K562 (cell line): ENCODE results near the gene SEC24C. TPM values are rescaled to one million over a fixed set of nuclear protein-coding genes. Genes with fewer than 3 reads are reported as not detected.

Experiments
- ATAC-seq: fragments of 200-7000 bp; cut with Tn5 transposase; 3 replicates; pipeline ENCODE4 v1.9.1; 2020; ENCODE audit warnings: moderate library complexity
- BruUV-seq: library from RNA; stranded (reverse); fragments of 400-500 nt; replicated peaks from 2 replicates; lab custom pipeline; 2021; lab: Mats Ljungman, UMichigan
- CTCF ChIA-PET: fragments of 300-600 bp; formaldehyde crosslinking; extraction: SDS; loops from one replicate; lab custom pipeline; 2021; ENCODE audit warnings: low intra/inter-chr PET ratio; lab: Yijun Ruan, JAX
- POLR2A ChIA-PET: fragments of 300-600, 350-650 bp; sonication (Branson Sonifier 250); formaldehyde crosslinking; extraction: SDS; loops from one replicate; lab custom pipeline; 2021; ENCODE audit warnings: antibody characterized with exemption, inconsistent platforms; lab: Yijun Ruan, JAX
- DNase-seq, 4 experiments: peaks; one replicate each; pipeline versions ENCODE4 v3.0.0 to v3.0.0-alpha.2; 2011 to 2018; ENCODE audit warnings: low spot score in 3 of 4, mixed read lengths in 3 of 4; ENCODE audit errors: extremely low read depth in 1 of 4
- FAIRE-seq: peaks from 2 replicates; lab custom pipeline; 2011; peaks lifted over from hg19 to GRCh38; lab: Jason Lieb, UNC
- H2AFZ ChIP-seq: 2 replicates; pipeline ENCODE4 v1.6.0; 2011; ENCODE audit warnings: low read depth, low read length, control low read depth, inconsistent platforms
- H3K27ac ChIP-seq: fragments of 200-600 bp; 3 replicates; pipeline ENCODE4 v1.8.0; 2011; ENCODE audit warnings: low read depth, mild to moderate bottlenecking, control low read depth, inconsistent platforms, low read length, moderate library complexity, mixed read lengths; ENCODE audit errors: extremely low read depth
- H3K27me3 ChIP-seq, 2 experiments: fragments of 300-600 bp in 1 of 2; 2 replicates in 1 of 2; 3 replicates in 1 of 2; pipeline versions ENCODE4 v1.6.0 to v1.8.0; 2011; ENCODE audit warnings: inconsistent platforms in 2 of 2, low read length in 2 of 2, mild to moderate bottlenecking in 1 of 2, mixed read lengths in 1 of 2, moderate library complexity in 1 of 2; ENCODE audit not compliant: control insufficient read depth in 2 of 2, insufficient read depth in 2 of 2
- H3K36me3 ChIP-seq: fragments of 300-600 bp; 3 replicates; pipeline ENCODE4 v1.8.0; 2011; ENCODE audit warnings: mild to moderate bottlenecking, low read length, inconsistent platforms; ENCODE audit not compliant: control insufficient read depth, insufficient read depth
- H3K4me1 ChIP-seq, 2 experiments: fragments of 200-600 bp in 1 of 2; replicated peaks in 1 of 2; 2 replicates in 1 of 2; 3 replicates in 1 of 2; pipeline versions ENCODE4 v1.5.1 to v1.8.0; 2011; ENCODE audit warnings: inconsistent platforms in 2 of 2, low read length in 2 of 2, mild to moderate bottlenecking in 1 of 2, mixed read lengths in 1 of 2, moderate library complexity in 1 of 2; ENCODE audit not compliant: control insufficient read depth in 2 of 2, insufficient read depth in 2 of 2
- H3K4me2 ChIP-seq: 2 replicates; pipeline ENCODE4 v1.6.1; 2011; ENCODE audit warnings: low read length, control low read depth, inconsistent platforms, mixed read lengths; ENCODE audit not compliant: insufficient read depth
- H3K4me3 ChIP-seq: fragments of 200-600 bp; sonication (generic), shearing (Covaris generic); 2 replicates; pipeline ENCODE4 v1.5.1; 2016; ENCODE audit warnings: control low read depth, inconsistent platforms
- H3K79me2 ChIP-seq: fragments of 200-600 bp; 3 replicates; pipeline ENCODE4 v1.8.0; 2011; ENCODE audit warnings: low read length, inconsistent platforms; ENCODE audit not compliant: control insufficient read depth, insufficient read depth
- H3K9ac ChIP-seq, 2 experiments: 2 replicates each; pipeline versions ENCODE4 v1.6.0 to v1.6.1; 2011; ENCODE audit warnings: low read depth in 2 of 2, low read length in 2 of 2, control low read depth in 1 of 2, inconsistent platforms in 1 of 2, mild to moderate bottlenecking in 1 of 2, mixed read lengths in 1 of 2; ENCODE audit not compliant: insufficient read depth in 1 of 2
- H3K9me1 ChIP-seq: one replicate; pipeline ENCODE4 v1.6.0; 2011; ENCODE audit warnings: inconsistent platforms, mild to moderate bottlenecking, low read length, moderate library complexity; ENCODE audit not compliant: control insufficient read depth, insufficient read depth
- H3K9me3 ChIP-seq: replicated peaks from 2 replicates; pipeline ENCODE4 v1.5.1; 2011; ENCODE audit warnings: low read depth, low read length, inconsistent platforms; ENCODE audit not compliant: control insufficient read depth, insufficient read depth
- H4K20me1 ChIP-seq: replicated peaks from 2 replicates; pipeline ENCODE4 v1.6.1; 2011; ENCODE audit warnings: low read length, inconsistent platforms, mixed read lengths; ENCODE audit not compliant: control insufficient read depth, insufficient read depth
- ATF4 ChIP-seq: fragments of 450-650 bp; formaldehyde crosslinking; IDR thresholded peaks from 2 replicates; pipeline ENCODE4 v1.4.0; 2022; ENCODE audit warnings: mild to moderate bottlenecking, moderate library complexity
- NFE2 ChIP-seq: IDR thresholded peaks from 2 replicates; pipeline ENCODE4 v1.6.1; 2014; ENCODE audit warnings: antibody characterized with exemption, low read depth
- POLR2G ChIP-seq: fragments of 200-400 bp; formaldehyde crosslinking; IDR thresholded peaks from 2 replicates; pipeline ENCODE4 v1.6.1; 2017; ENCODE audit warnings: low read depth, mild to moderate bottlenecking, antibody characterized with exemption, low read length, moderate library complexity
- RBFOX2 ChIP-seq: fragments of 200-400 bp; formaldehyde crosslinking; IDR thresholded peaks from 2 replicates; pipeline ENCODE4 v1.6.1; 2017; ENCODE audit warnings: low read depth, mild to moderate bottlenecking, low read length, moderate library complexity
- WGBS: fragments of 100-300 bp; shearing (Covaris generic); methylation state at CpG from one replicate; pipeline ENCODE4 v1.1.6; 2016; ENCODE audit warnings: low coverage, mixed read lengths; ENCODE audit not compliant: insufficient coverage; ENCODE audit errors: missing lambda C conversion rate; 5-methylcytosine and 5-hydroxymethylcytosine counted together
- in situ Hi-C: fragments of 300-500 bp; cut with MboI; formaldehyde crosslinking; loops from 4 replicates; pipeline ENCODE4 v1.15.0; 2018; ENCODE audit warnings: inconsistent platforms, mixed read lengths
- intact Hi-C: fragments of 100-400 bp; cut with micrococcal nuclease; formaldehyde crosslinking; loops from 2 replicates; pipeline ENCODE4 v1.14.2; 2022
- polyA plus RNA-seq, 8 experiments: library from polyadenylated mRNA; depleted of rRNA in 4 of 8; stranded (reverse) in 5 of 8; unstranded in 3 of 8; fragments of >200 nt; fragmentation: Nextera tagmentation in 2 of 8; fragmentation: Illumina TruSeq in 1 of 8; extraction: Ambion mirVana in 2 of 8; extraction: Trizol in 1 of 8; gene quantifications; 2 replicates each; pipeline versions ENCODE4 v1.2.1 to v1.2.3, GENCODE V29; 2011 to 2014; ENCODE audit warnings: inconsistent platforms in 1 of 8, missing spikeins in 1 of 8
- total RNA-seq, 7 experiments: library from RNA; depleted of rRNA in 6 of 7; stranded (reverse); fragments of >200 nt in 6 of 7; fragmentation: Illumina TruSeq in 2 of 7; extraction: Trizol in 2 of 7; gene quantifications; 2 replicates each; pipeline versions ENCODE4 v1.2.1 to v1.2.3, GENCODE V29; 2011 to 2021; ENCODE audit warnings: low replicate concordance in 1 of 7
- TF ChIP-seq, protein P1 (sequence below): fragments of 450-650 bp; IDR thresholded peaks from 2 replicates; pipeline ENCODE4 v1.6.1; 2018; ENCODE audit warnings: mild to moderate bottlenecking, low read depth; ENCODE audit not compliant: partially characterized antibody

SEC24C gene
- total and polyA plus RNA-seq, 9 of the 15 experiments (the other 6 are each of a cell fraction or from before 2014, with no cell fraction given): 19.0 to 115 (median 70.5) TPM

DNA sequence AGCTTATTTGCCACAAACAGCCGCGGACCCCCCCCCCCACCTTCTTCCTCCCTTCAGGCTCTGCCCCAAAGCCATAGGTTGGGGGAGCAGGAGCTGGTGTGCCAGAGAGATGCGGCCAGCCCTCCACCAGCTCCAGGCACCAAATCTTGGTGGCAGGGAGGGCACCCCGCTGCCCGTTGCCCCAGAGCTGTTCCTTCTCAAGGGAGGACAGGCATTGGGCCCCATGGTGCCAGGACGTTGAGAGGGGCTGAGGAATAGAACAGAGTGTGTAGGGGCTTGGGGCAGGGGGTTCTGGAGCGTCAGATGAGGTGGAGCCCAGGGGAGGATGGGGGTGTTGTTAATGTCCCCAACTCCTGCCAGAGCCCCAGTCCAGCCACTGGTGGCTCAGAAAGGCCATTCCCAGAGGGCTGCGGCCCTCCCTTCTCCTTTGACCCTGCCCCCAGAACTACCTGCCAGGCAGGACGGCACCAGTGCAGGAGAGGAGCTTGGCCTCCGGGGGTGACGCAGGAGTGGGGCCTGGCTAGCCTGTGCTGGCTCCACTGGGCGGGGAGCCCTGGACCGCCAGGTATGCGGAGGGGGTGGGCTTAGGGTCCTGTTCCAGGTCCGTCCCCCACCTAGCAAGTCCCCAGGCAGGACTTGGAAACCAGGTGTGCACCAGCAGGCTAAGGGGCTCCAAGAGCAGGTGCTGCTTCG is 10.0 kb upstream of the SEC24C start:
- no peak for TF ChIP-seq NFE2
- peak; percentile 46; the same call in 1 of the 2 replicates for TF ChIP-seq POLR2G
- peak; percentile 60 for TF ChIP-seq RBFOX2
- H3K27ac ChIP-seq: no peak overlapping the region
- H3K4me1 ChIP-seq: peaks cover 0 to 22% of the 10 kb centered on the region in 2 experiments; a peak in 3 of 5 replicates
- peaks cover 37% of the 10 kb centered on the region; the same call in 1 of the 3 replicates for H3K36me3 ChIP-seq
- WGBS: 88% methylated on average over 14 of the region's 16 CpGs
- no peak overlapping the region for H3K4me3 ChIP-seq
- FAIRE-seq (no peak), ATAC-seq (no peak), DNase-seq (no peak)
- H3K27me3 ChIP-seq: no peaks in the 10 kb centered on the region
- no peaks in the 10 kb centered on the region for H4K20me1 ChIP-seq
- in situ Hi-C loops (no loop called here), intact Hi-C loops (no loop called here)
- CTCF ChIA-PET: no interaction called here
- POLR2A ChIA-PET: interaction anchor here (0.5 to 7.0 kb wide), 6 partner anchors 9 to 365 kb away, joined by 3 to 118 read pairs (median 4); partner anchors contain the start of genes CHCHD1 and SEC24C
- peaks cover 31% of the 10 kb centered on the region for H3K79me2 ChIP-seq
- no peaks in the 10 kb centered on the region for H3K9me1 ChIP-seq
- no TSS peak for BruUV-seq
- H2AFZ ChIP-seq: no peak overlapping the region
- peak overlapping the region in 1 of 2 experiments; percentile 41; a peak in 1 of 4 replicates for H3K9ac ChIP-seq
- no peak overlapping the region for H3K4me2 ChIP-seq
- H3K9me3 ChIP-seq: no peaks in the 10 kb centered on the region

DNA sequence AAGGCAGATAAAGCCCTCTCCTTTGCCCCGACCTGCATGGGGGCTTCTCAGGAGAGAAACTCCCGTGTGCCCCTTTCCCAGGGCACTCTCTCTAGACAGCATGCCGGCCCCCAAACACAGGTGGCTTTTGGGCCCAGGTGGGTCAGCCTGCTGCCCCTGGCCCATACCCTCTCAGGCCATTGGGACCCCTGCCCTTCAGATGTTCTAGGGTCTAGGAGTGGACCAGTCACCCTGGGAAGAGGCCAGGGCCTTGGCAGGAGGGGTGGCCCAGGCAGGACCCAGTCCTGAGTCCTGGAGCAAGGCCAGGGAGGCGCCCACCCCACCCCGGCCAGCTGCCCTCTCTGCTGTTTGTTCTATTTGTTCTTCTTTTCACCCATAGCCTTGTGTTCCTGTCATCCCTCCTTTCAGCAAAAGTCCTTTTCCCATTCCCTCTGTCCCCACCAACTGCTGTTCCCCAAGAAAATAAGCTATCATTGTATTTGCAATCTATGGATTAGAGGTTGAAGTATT is 9.3 kb upstream of the SEC24C start:
- FAIRE-seq (no peak), DNase-seq (no peak), ATAC-seq (no peak)
- H3K9ac ChIP-seq: peak overlapping the region in 1 of 2 experiments; percentile 61; a peak in 2 of 4 replicates
- WGBS: 74% methylated on average over 5 of the region's 5 CpGs
- H3K27ac ChIP-seq: no peak overlapping the region
- BruUV-seq: no TSS peak
- ChIA-PET POLR2A (interaction anchor here (0.6 to 7.0 kb wide), 5 partner anchors 8 to 36 kb away, joined by 3 to 118 read pairs (median 3); partner anchors contain the start of gene SEC24C), CTCF (no interaction called here)
- H3K79me2 ChIP-seq: peaks cover 25% of the 10 kb centered on the region
- no peaks in the 10 kb centered on the region for H3K27me3 ChIP-seq
- no peak overlapping the region for H3K4me2 ChIP-seq
- H3K4me1 ChIP-seq: peaks cover 0 to 22% of the 10 kb centered on the region in 2 experiments; a peak in 3 of 5 replicates
- no peaks in the 10 kb centered on the region for H3K9me1 ChIP-seq
- H2AFZ ChIP-seq: no peak overlapping the region
- intact Hi-C loops (no loop called here), in situ Hi-C loops (no loop called here)
- TF ChIP-seq, protein P1, sequence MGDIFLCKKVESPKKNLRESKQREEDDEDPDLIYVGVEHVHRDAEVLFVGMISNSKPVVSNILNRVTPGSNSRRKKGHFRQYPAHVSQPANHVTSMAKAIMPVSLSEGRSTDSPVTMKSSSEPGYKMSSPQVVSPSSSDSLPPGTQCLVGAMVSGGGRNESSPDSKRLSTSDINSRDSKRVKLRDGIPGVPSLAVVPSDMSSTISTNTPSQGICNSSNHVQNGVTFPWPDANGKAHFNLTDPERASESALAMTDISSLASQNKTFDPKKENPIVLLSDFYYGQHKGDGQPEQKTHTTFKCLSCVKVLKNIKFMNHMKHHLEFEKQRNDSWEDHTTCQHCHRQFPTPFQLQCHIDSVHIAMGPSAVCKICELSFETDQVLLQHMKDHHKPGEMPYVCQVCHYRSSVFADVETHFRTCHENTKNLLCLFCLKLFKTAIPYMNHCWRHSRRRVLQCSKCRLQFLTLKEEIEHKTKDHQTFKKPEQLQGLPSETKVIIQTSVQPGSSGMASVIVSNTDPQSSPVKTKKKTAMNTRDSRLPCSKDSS: no peak
- peak; percentile 32; the same call in 1 of the 2 replicates for TF ChIP-seq RBFOX2
- TF ChIP-seq ATF4 (CRISPR knock-in tag): no peak
- no peaks in the 10 kb centered on the region for H4K20me1 ChIP-seq
- H3K36me3 ChIP-seq: peaks cover 37% of the 10 kb centered on the region; the same call in 1 of the 3 replicates
- no peaks in the 10 kb centered on the region for H3K9me3 ChIP-seq
- H3K4me3 ChIP-seq: no peak overlapping the region
